K562 (cell line): ENCODE data around the gene PYCR2. TPM values are rescaled to one million over a fixed set of nuclear protein-coding genes. Genes with fewer than 3 reads are reported as not detected.

Experiments
- ATAC-seq: fragments of 200-7000 bp; cut with Tn5 transposase; 3 replicates; pipeline ENCODE4 v1.9.1; 2020; ENCODE audit warnings: moderate library complexity
- BruUV-seq: library from RNA; stranded (reverse); fragments of 400-500 nt; replicated peaks from 2 replicates; lab custom pipeline; 2021; lab: Mats Ljungman, UMichigan
- CTCF ChIA-PET: fragments of 300-600 bp; formaldehyde crosslinking; extraction: SDS; loops from one replicate; lab custom pipeline; 2021; ENCODE audit warnings: low intra/inter-chr PET ratio; lab: Yijun Ruan, JAX
- POLR2A ChIA-PET: fragments of 300-600, 350-650 bp; sonication (Branson Sonifier 250); formaldehyde crosslinking; extraction: SDS; loops from one replicate; lab custom pipeline; 2021; ENCODE audit warnings: antibody characterized with exemption, inconsistent platforms; lab: Yijun Ruan, JAX
- DNase-seq, 4 experiments: peaks; one replicate each; pipeline versions ENCODE4 v3.0.0 to v3.0.0-alpha.2; 2011 to 2018; ENCODE audit warnings: low spot score in 3 of 4, mixed read lengths in 3 of 4; ENCODE audit errors: extremely low read depth in 1 of 4
- FAIRE-seq: peaks from 2 replicates; lab custom pipeline; 2011; peaks lifted over from hg19 to GRCh38; lab: Jason Lieb, UNC
- H2AFZ ChIP-seq: 2 replicates; pipeline ENCODE4 v1.6.0; 2011; ENCODE audit warnings: low read depth, low read length, control low read depth, inconsistent platforms
- H3K27ac ChIP-seq: fragments of 200-600 bp; 3 replicates; pipeline ENCODE4 v1.8.0; 2011; ENCODE audit warnings: low read depth, mild to moderate bottlenecking, control low read depth, inconsistent platforms, low read length, moderate library complexity, mixed read lengths; ENCODE audit errors: extremely low read depth
- H3K27me3 ChIP-seq, 2 experiments: fragments of 300-600 bp in 1 of 2; 2 replicates in 1 of 2; 3 replicates in 1 of 2; pipeline versions ENCODE4 v1.6.0 to v1.8.0; 2011; ENCODE audit warnings: inconsistent platforms in 2 of 2, low read length in 2 of 2, mild to moderate bottlenecking in 1 of 2, mixed read lengths in 1 of 2, moderate library complexity in 1 of 2; ENCODE audit not compliant: control insufficient read depth in 2 of 2, insufficient read depth in 2 of 2
- H3K36me3 ChIP-seq: fragments of 300-600 bp; 3 replicates; pipeline ENCODE4 v1.8.0; 2011; ENCODE audit warnings: mild to moderate bottlenecking, low read length, inconsistent platforms; ENCODE audit not compliant: control insufficient read depth, insufficient read depth
- H3K4me1 ChIP-seq, 2 experiments: fragments of 200-600 bp in 1 of 2; replicated peaks in 1 of 2; 2 replicates in 1 of 2; 3 replicates in 1 of 2; pipeline versions ENCODE4 v1.5.1 to v1.8.0; 2011; ENCODE audit warnings: inconsistent platforms in 2 of 2, low read length in 2 of 2, mild to moderate bottlenecking in 1 of 2, mixed read lengths in 1 of 2, moderate library complexity in 1 of 2; ENCODE audit not compliant: control insufficient read depth in 2 of 2, insufficient read depth in 2 of 2
- H3K4me2 ChIP-seq: 2 replicates; pipeline ENCODE4 v1.6.1; 2011; ENCODE audit warnings: low read length, control low read depth, inconsistent platforms, mixed read lengths; ENCODE audit not compliant: insufficient read depth
- H3K4me3 ChIP-seq: fragments of 200-600 bp; sonication (generic), shearing (Covaris generic); 2 replicates; pipeline ENCODE4 v1.5.1; 2016; ENCODE audit warnings: control low read depth, inconsistent platforms
- H3K79me2 ChIP-seq: fragments of 200-600 bp; 3 replicates; pipeline ENCODE4 v1.8.0; 2011; ENCODE audit warnings: low read length, inconsistent platforms; ENCODE audit not compliant: control insufficient read depth, insufficient read depth
- H3K9ac ChIP-seq, 2 experiments: 2 replicates each; pipeline versions ENCODE4 v1.6.0 to v1.6.1; 2011; ENCODE audit warnings: low read depth in 2 of 2, low read length in 2 of 2, control low read depth in 1 of 2, inconsistent platforms in 1 of 2, mild to moderate bottlenecking in 1 of 2, mixed read lengths in 1 of 2; ENCODE audit not compliant: insufficient read depth in 1 of 2
- H3K9me1 ChIP-seq: one replicate; pipeline ENCODE4 v1.6.0; 2011; ENCODE audit warnings: inconsistent platforms, mild to moderate bottlenecking, low read length, moderate library complexity; ENCODE audit not compliant: control insufficient read depth, insufficient read depth
- H3K9me3 ChIP-seq: replicated peaks from 2 replicates; pipeline ENCODE4 v1.5.1; 2011; ENCODE audit warnings: low read depth, low read length, inconsistent platforms; ENCODE audit not compliant: control insufficient read depth, insufficient read depth
- H4K20me1 ChIP-seq: replicated peaks from 2 replicates; pipeline ENCODE4 v1.6.1; 2011; ENCODE audit warnings: low read length, inconsistent platforms, mixed read lengths; ENCODE audit not compliant: control insufficient read depth, insufficient read depth
- FOXP4 ChIP-seq: sonication (generic); formaldehyde crosslinking; IDR thresholded peaks from 2 replicates; pipeline ENCODE4 v1.8.0; 2022; ENCODE audit warnings: mild to moderate bottlenecking, missing genetic modification reagents, borderline replicate concordance
- MTA1 ChIP-seq: fragments of 450-650 bp; IDR thresholded peaks from 2 replicates; pipeline ENCODE4 v1.6.1; 2017; ENCODE audit warnings: borderline replicate concordance
- ZC3H8 ChIP-seq: fragments of 450-650 bp; IDR thresholded peaks from 2 replicates; pipeline ENCODE4 v1.6.1; 2017
- WGBS: fragments of 100-300 bp; shearing (Covaris generic); methylation state at CpG from one replicate; pipeline ENCODE4 v1.1.6; 2016; ENCODE audit warnings: low coverage, mixed read lengths; ENCODE audit not compliant: insufficient coverage; ENCODE audit errors: missing lambda C conversion rate; 5-methylcytosine and 5-hydroxymethylcytosine counted together
- in situ Hi-C: fragments of 300-500 bp; cut with MboI; formaldehyde crosslinking; loops from 4 replicates; pipeline ENCODE4 v1.15.0; 2018; ENCODE audit warnings: inconsistent platforms, mixed read lengths
- intact Hi-C: fragments of 100-400 bp; cut with micrococcal nuclease; formaldehyde crosslinking; loops from 2 replicates; pipeline ENCODE4 v1.14.2; 2022
- polyA plus RNA-seq, 8 experiments: library from polyadenylated mRNA; depleted of rRNA in 4 of 8; stranded (reverse) in 5 of 8; unstranded in 3 of 8; fragments of >200 nt; fragmentation: Nextera tagmentation in 2 of 8; fragmentation: Illumina TruSeq in 1 of 8; extraction: Ambion mirVana in 2 of 8; extraction: Trizol in 1 of 8; gene quantifications; 2 replicates each; pipeline versions ENCODE4 v1.2.1 to v1.2.3, GENCODE V29; 2011 to 2014; ENCODE audit warnings: inconsistent platforms in 1 of 8, missing spikeins in 1 of 8
- total RNA-seq, 7 experiments: library from RNA; depleted of rRNA in 6 of 7; stranded (reverse); fragments of >200 nt in 6 of 7; fragmentation: Illumina TruSeq in 2 of 7; extraction: Trizol in 2 of 7; gene quantifications; 2 replicates each; pipeline versions ENCODE4 v1.2.1 to v1.2.3, GENCODE V29; 2011 to 2021; ENCODE audit warnings: low replicate concordance in 1 of 7

PYCR2 gene
- total and polyA plus RNA-seq, 9 of the 15 experiments (the other 6 are each of a cell fraction or from before 2014, with no cell fraction given), result 5.5 to 219 (median 127) TPM

DNA sequence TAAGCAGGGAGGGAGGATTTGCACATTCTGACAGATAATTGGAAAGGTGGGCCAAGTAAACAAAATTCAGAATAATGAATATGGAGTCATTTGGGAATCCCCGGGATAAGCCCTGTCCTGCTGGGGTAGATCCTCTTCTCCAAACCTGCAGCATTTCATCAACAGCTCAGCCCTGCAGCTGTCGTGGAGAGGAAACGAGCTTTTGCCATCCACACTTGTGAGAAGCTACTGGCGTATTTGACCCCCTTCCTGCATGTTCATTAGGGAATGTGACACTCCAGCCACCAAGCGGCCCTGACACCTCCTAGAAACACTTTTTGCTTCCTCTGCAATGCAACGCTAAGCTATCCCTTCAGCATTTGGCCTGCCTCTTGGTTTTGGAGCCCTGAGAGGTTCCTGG is 25.0 kb upstream of the PYCR2 start:
- no peak overlapping the region; a peak in 1 of 4 replicates for H3K9ac ChIP-seq
- H3K36me3 ChIP-seq, result no peaks in the 10 kb centered on the region
- DNase-seq, result peak in 1 of 4 experiments; percentile 11
- no peak for ATAC-seq
- no peak for FAIRE-seq
- H3K9me1 ChIP-seq, result no peaks in the 10 kb centered on the region
- in situ Hi-C loops, result no loop called here
- H3K4me1 ChIP-seq, result peaks cover 13 to 15% of the 10 kb centered on the region in 2 experiments; a peak in 4 of 5 replicates
- BruUV-seq, result no TSS peak
- H3K4me3 ChIP-seq, result no peak overlapping the region
- peak overlapping the region; percentile 5; the same call in 1 of the 2 replicates for H3K4me2 ChIP-seq
- WGBS, result 31% methylated on average over 6 of the region's 6 CpGs
- no peaks in the 10 kb centered on the region for H3K9me3 ChIP-seq
- TF ChIP-seq MTA1 (no peak), FOXP4 (CRISPR knock-in tag) (no peak), ZC3H8 (no peak)
- TF ChIP-seq, all 486 proteins: peak for 0
- no peaks in the 10 kb centered on the region for H4K20me1 ChIP-seq
- peak overlapping the region; percentile 54 for H2AFZ ChIP-seq
- intact Hi-C loops, result no loop called here
- no peaks in the 10 kb centered on the region for H3K27me3 ChIP-seq
- ChIA-PET CTCF (no interaction called here), POLR2A (interaction anchor here (0.8 to 1.3 kb wide), 4 partner anchors 10 to 24 kb away, joined by 3 to 6 read pairs (median 4); partner anchors contain the start of gene PYCR2)
- no peak overlapping the region for H3K27ac ChIP-seq
- no peaks in the 10 kb centered on the region for H3K79me2 ChIP-seq
